H1 (cell line): ENCODE results near the gene NFKBIE. TPM values are rescaled to one million over a fixed set of nuclear protein-coding genes. Genes with fewer than 3 reads are reported as not detected.

ENCODE experiments used
- CTCF ChIA-PET: fragments of 300-600 bp; sonication (Branson Sonifier 250); formaldehyde crosslinking; loops from one replicate; lab custom pipeline; 2021; ENCODE audit not compliant: partially characterized antibody; lab: Charles Lee
- POLR2A ChIA-PET: fragments of 300-600 bp; sonication (Branson Sonifier 250); formaldehyde crosslinking; loops from one replicate; lab custom pipeline; 2021; ENCODE audit warnings: inconsistent platforms; ENCODE audit not compliant: partially characterized antibody; lab: Charles Lee
- DNase-seq, 2 experiments: peaks; one replicate each; pipeline versions ENCODE4 v3.0.0 to v3.0.0-alpha.2; 2010 to 2022; ENCODE audit warnings: low spot score in 2 of 2, low read depth in 1 of 2, mixed read lengths in 1 of 2
- FAIRE-seq: peaks from 2 replicates; lab custom pipeline; 2011; peaks lifted over from hg19 to GRCh38; lab: Jason Lieb, UNC
- H2AFZ ChIP-seq: 2 replicates; pipeline ENCODE4 v1.8.1; 2012; ENCODE audit warnings: low read length, inconsistent platforms
- H2AK5ac ChIP-seq: 2 replicates; pipeline ENCODE4 v1.6.1; 2013; ENCODE audit warnings: low read depth, low read length
- H2BK120ac ChIP-seq: replicated peaks from 2 replicates; pipeline ENCODE3; 2013; ENCODE audit warnings: low read depth, low read length, inconsistent platforms
- H2BK12ac ChIP-seq: 2 replicates; pipeline ENCODE4 v1.6.1; 2013; ENCODE audit warnings: low read depth, low read length
- H2BK15ac ChIP-seq: 2 replicates; pipeline ENCODE4 v1.6.1; 2013; ENCODE audit warnings: low read length
- H2BK20ac ChIP-seq: 2 replicates; pipeline ENCODE4 v1.6.1; 2013; ENCODE audit warnings: low read length
- H2BK5ac ChIP-seq: 2 replicates; pipeline ENCODE4 v1.6.1; 2013; ENCODE audit warnings: low read depth, low read length
- H3K14ac ChIP-seq: 2 replicates; pipeline ENCODE4 v1.6.1; 2013; ENCODE audit warnings: inconsistent platforms; ENCODE audit not compliant: insufficient read length
- H3K18ac ChIP-seq: 2 replicates; pipeline ENCODE4 v1.6.1; 2013; ENCODE audit warnings: low read length; ENCODE audit errors: extremely low read depth
- H3K23ac ChIP-seq: 2 replicates; pipeline ENCODE4 v1.6.1; 2013; ENCODE audit warnings: inconsistent platforms; ENCODE audit not compliant: insufficient read length
- H3K23me2 ChIP-seq: 2 replicates; pipeline ENCODE4 v1.6.1; 2013; ENCODE audit warnings: low read depth, low read length
- H3K27ac ChIP-seq: 2 replicates; pipeline ENCODE4 v1.6.1; 2011; ENCODE audit warnings: low read depth, low read length, inconsistent platforms
- H3K27me3 ChIP-seq, 4 experiments: replicated peaks in 1 of 4; 1 replicate in 1 of 4; 2 replicates in 3 of 4; pipeline versions ENCODE4 v1.6.1 to v1.8.1; 2011 to 2013; ENCODE audit warnings: low read length in 3 of 4, mild to moderate bottlenecking in 3 of 4, inconsistent platforms in 2 of 4, mixed read lengths in 2 of 4, moderate library complexity in 1 of 4; ENCODE audit not compliant: control insufficient read depth in 3 of 4, insufficient read depth in 3 of 4; ENCODE audit errors: extremely low read depth in 1 of 4
- H3K36me3 ChIP-seq, 4 experiments: 2 replicates each; pipeline versions ENCODE4 v1.6.1 to v1.8.1; 2011 to 2013; ENCODE audit warnings: mild to moderate bottlenecking in 4 of 4, low read length in 3 of 4, moderate library complexity in 2 of 4, control low read depth in 1 of 4, inconsistent platforms in 1 of 4; ENCODE audit not compliant: insufficient read depth in 4 of 4, control insufficient read depth in 2 of 4
- H3K4ac ChIP-seq: replicated peaks from 2 replicates; pipeline ENCODE3; 2013; ENCODE audit warnings: low read length, low read depth, mixed read lengths, inconsistent platforms; ENCODE audit not compliant: insufficient read length
- H3K4me1 ChIP-seq, 4 experiments: replicated peaks in 1 of 4; 1 replicate in 1 of 4; 2 replicates in 3 of 4; pipeline versions ENCODE4 v1.6.1 to v1.8.1; 2011 to 2013; ENCODE audit warnings: low read length in 3 of 4, inconsistent platforms in 2 of 4, mixed read lengths in 1 of 4; ENCODE audit not compliant: insufficient read depth in 4 of 4, control insufficient read depth in 3 of 4
- H3K4me2 ChIP-seq, 2 experiments: 2 replicates each; pipeline versions ENCODE4 v1.6.1 to v1.8.1; 2011 to 2013; ENCODE audit warnings: low read depth in 2 of 2, low read length in 2 of 2, control low read depth in 1 of 2, inconsistent platforms in 1 of 2, mild to moderate bottlenecking in 1 of 2; ENCODE audit not compliant: insufficient read depth in 1 of 2
- H3K4me3 ChIP-seq, 4 experiments: fragments of 200-600, 300-600 bp in 1 of 4; sonication (generic), shearing (Covaris generic), sonication (Bioruptor Twin) in 1 of 4; 2 replicates each; pipeline versions ENCODE4 v1.5.1 to v1.8.1; 2011 to 2016; ENCODE audit warnings: low read length in 4 of 4, low read depth in 3 of 4, control low read depth in 2 of 4, inconsistent platforms in 2 of 4, mild to moderate bottlenecking in 2 of 4, mixed read lengths in 1 of 4, moderate library complexity in 1 of 4; ENCODE audit not compliant: insufficient read depth in 2 of 4; ENCODE audit errors: extremely low read depth in 1 of 4
- H3K56ac ChIP-seq: replicated peaks from 2 replicates; pipeline ENCODE3; 2013; ENCODE audit warnings: low read depth, mild to moderate bottlenecking, mixed read lengths, low read length, inconsistent platforms; ENCODE audit not compliant: insufficient read length
- H3K79me1 ChIP-seq: 2 replicates; pipeline ENCODE4 v1.6.1; 2013; ENCODE audit warnings: low read depth, low read length, control low read depth
- H3K79me2 ChIP-seq, 2 experiments: 2 replicates each; pipeline versions ENCODE4 v1.6.1 to v1.8.1; 2012 to 2013; ENCODE audit warnings: low read length in 2 of 2, mild to moderate bottlenecking in 2 of 2, inconsistent platforms in 1 of 2; ENCODE audit not compliant: insufficient read depth in 2 of 2, control insufficient read depth in 1 of 2
- H3K9ac ChIP-seq, 4 experiments: replicated peaks in 1 of 4; 1 replicate in 1 of 4; 2 replicates in 3 of 4; pipeline versions ENCODE4 v1.6.1 to v1.8.1; 2011 to 2013; ENCODE audit warnings: low read depth in 3 of 4, low read length in 3 of 4, control low read depth in 2 of 4, mild to moderate bottlenecking in 2 of 4, moderate library complexity in 2 of 4, inconsistent platforms in 1 of 4; ENCODE audit errors: extremely low read depth in 1 of 4
- H3K9me3 ChIP-seq, 2 experiments: 2 replicates each; pipeline versions ENCODE4 v1.6.1 to v1.8.1; 2012 to 2013; ENCODE audit warnings: mild to moderate bottlenecking in 2 of 2, moderate library complexity in 2 of 2, control low read depth in 1 of 2, inconsistent platforms in 1 of 2, low read depth in 1 of 2, low read length in 1 of 2, mixed read lengths in 1 of 2; ENCODE audit not compliant: insufficient read depth in 2 of 2
- H4K20me1 ChIP-seq, 2 experiments: replicated peaks in 1 of 2; 2 replicates each; pipeline versions ENCODE3 to v1.8.1; 2011 to 2013; ENCODE audit warnings: inconsistent platforms in 2 of 2, low read length in 2 of 2, mild to moderate bottlenecking in 1 of 2; ENCODE audit not compliant: insufficient read depth in 2 of 2, control insufficient read depth in 1 of 2
- H4K5ac ChIP-seq: 2 replicates; pipeline ENCODE4 v1.6.1; 2013; ENCODE audit warnings: low read length, low read depth, mixed read lengths, inconsistent platforms; ENCODE audit not compliant: insufficient read length
- H4K8ac ChIP-seq: 2 replicates; pipeline ENCODE4 v1.8.0; 2013; ENCODE audit warnings: mild to moderate bottlenecking, moderate library complexity, low read length, inconsistent platforms; ENCODE audit not compliant: insufficient read depth; ENCODE audit errors: extremely low read depth
- H4K91ac ChIP-seq: replicated peaks from 2 replicates; pipeline ENCODE3; 2013; ENCODE audit warnings: low read length, mixed read lengths, inconsistent platforms; ENCODE audit not compliant: insufficient read length
- BACH1 ChIP-seq: IDR thresholded peaks from 2 replicates; pipeline ENCODE4 v1.6.1; 2012; ENCODE audit warnings: low read length, improper control_type of control experiment
- EP300 ChIP-seq, 2 experiments: IDR thresholded peaks; 1 replicate in 1 of 2; 2 replicates in 1 of 2; pipeline ENCODE4 v1.6.1; 2011 to 2012; ENCODE audit warnings: low read depth in 2 of 2, low read length in 2 of 2, mild to moderate bottlenecking in 2 of 2, borderline replicate concordance in 1 of 2, inconsistent platforms in 1 of 2, moderate library complexity in 1 of 2
- FOSL1 ChIP-seq: IDR thresholded peaks from 2 replicates; pipeline ENCODE4 v1.6.1; 2011; ENCODE audit warnings: mild to moderate bottlenecking, low read depth, low read length, moderate library complexity; ENCODE audit not compliant: insufficient read depth
- MAFK ChIP-seq: IDR thresholded peaks from 2 replicates; pipeline ENCODE4 v1.6.1; 2012; ENCODE audit warnings: low read depth, mild to moderate bottlenecking, improper control_type of control experiment, low read length
- SIN3A ChIP-seq, 2 experiments: IDR thresholded peaks in 1 of 2; conservative IDR thresholded peaks in 1 of 2; 2 replicates each; pipeline ENCODE4 v1.6.1; 2011 to 2012; ENCODE audit warnings: low read length in 2 of 2, improper control_type of control experiment in 1 of 2, low read depth in 1 of 2, mild to moderate bottlenecking in 1 of 2
- SP1 ChIP-seq: IDR thresholded peaks from 2 replicates; pipeline ENCODE4 v1.6.1; 2011; ENCODE audit warnings: low read depth, low read length
- WGBS, 2 experiments: shearing (Covaris generic) in 1 of 2; methylation state at CpG; one replicate each; pipeline versions ENCODE4 v1.1.6 to v1.1.7; 2013 to 2015; ENCODE audit warnings: low lambda C conversion rate in 2 of 2, mixed read lengths in 2 of 2, inconsistent platforms in 1 of 2, low coverage in 1 of 2, missing lambda C conversion rate in 1 of 2; ENCODE audit not compliant: insufficient replicate concordance in 2 of 2, insufficient coverage in 1 of 2, insufficient read length in 1 of 2; ENCODE audit errors: extremely low coverage in 1 of 2, missing lambda C conversion rate in 1 of 2; 5-methylcytosine and 5-hydroxymethylcytosine counted together
- polyA plus RNA-seq, 7 experiments: library from polyadenylated mRNA; depleted of rRNA in 3 of 7; stranded (reverse) in 5 of 7; unstranded in 2 of 7; fragments of >200 nt in 5 of 7; fragments of 200-250 nt in 2 of 7; gene quantifications; 1 replicate in 5 of 7; 2 replicates in 1 of 7; 4 replicates in 1 of 7; pipeline versions ENCODE4 v1.2.1 to v1.2.3, GENCODE V29; 2011 to 2013; ENCODE audit warnings: missing spikeins in 2 of 7, mixed read lengths in 2 of 7
- total RNA-seq: library from RNA; stranded (reverse); fragmentation: NEBNext Ultra II Directional; extraction: Animal tissue kit (Norgen Biotek cat#: 25700); gene quantifications from 2 replicates; pipeline ENCODE4 v1.2.1, GENCODE V29; 2021

The NFKBIE gene
- total and polyA plus RNA-seq, 2 of the 8 experiments (the other 6 are each of a cell fraction or from before 2014, with no cell fraction given): 13.5 to 19.2 TPM

DNA sequence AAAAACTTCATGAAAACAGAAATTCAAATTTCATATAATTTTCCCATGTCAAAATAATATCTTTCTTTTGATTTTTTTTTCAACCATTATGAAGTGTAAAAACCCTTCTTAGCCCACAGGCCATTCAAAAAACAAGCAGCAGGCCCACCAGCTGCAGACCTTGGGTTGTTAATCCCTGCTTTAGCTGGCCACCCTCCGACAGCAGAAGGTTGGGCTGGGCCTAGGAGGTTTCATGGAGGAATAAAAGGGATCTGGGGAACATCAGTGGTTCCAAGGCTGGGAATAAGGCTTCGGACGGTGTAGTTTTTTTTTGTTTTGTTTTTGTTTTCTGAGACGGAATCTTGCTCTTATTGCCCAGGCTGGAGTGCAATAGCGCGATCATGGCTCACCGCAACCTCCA lies 22.0 kb downstream of the NFKBIE start:
- no peak overlapping the region for H3K18ac ChIP-seq
- H3K23ac ChIP-seq: no peak overlapping the region
- no peak for FAIRE-seq
- DNase-seq: no peak
- TF ChIP-seq FOSL1 (no peak), SIN3A (conservative IDR thresholded peaks at IDR 0.05 in 1 of 2, IDR thresholded peaks at IDR 0.05 in 1 of 2; ENCODE audit: low read depth in 1 of 2, low read length in 2 of 2) (no peak), EP300 (IDR thresholded peaks at IDR 0.05; ENCODE audit: borderline replicate concordance in 1 of 2, low read depth in 2 of 2, low read length in 2 of 2) (no peak), SP1 (no peak), MAFK (no peak), BACH1 (no peak)
- no peaks in the 10 kb centered on the region for H3K79me1 ChIP-seq
- H3K36me3 ChIP-seq: peaks cover under 1 to 5% (median 1%) of the 10 kb centered on the region in 4 experiments; a peak in 3 of 8 replicates
- H2AK5ac ChIP-seq: no peak overlapping the region
- no peak overlapping the region for H4K91ac ChIP-seq
- no peaks in the 10 kb centered on the region; a peak in 1 of 7 replicates for H3K27me3 ChIP-seq
- no peak overlapping the region for H3K56ac ChIP-seq
- CTCF ChIA-PET: interaction anchor here (0.5 to 8.1 kb wide), 11 partner anchors 8 to 1721 kb away, joined by 3 to 102 read pairs (median 5); partner anchors contain the start of gene SLC29A1
- peaks cover 6 to 10% (median 8%) of the 10 kb centered on the region in 4 experiments for H3K4me1 ChIP-seq
- no peaks in the 10 kb centered on the region for H3K9me3 ChIP-seq
- no peak overlapping the region for H4K8ac ChIP-seq
- no peak overlapping the region for H2BK15ac ChIP-seq
- no peak overlapping the region for H3K14ac ChIP-seq
- POLR2A ChIA-PET: interaction anchor here (0.6 to 18.9 kb wide), 10 partner anchors 14 to 143 kb away, joined by 3 to 581 read pairs (median 5); partner anchors contain the start of genes MYMX, SLC29A1 and SLC35B2
- peaks cover 14 to 15% of the 10 kb centered on the region in 2 experiments for H3K79me2 ChIP-seq
- H2BK120ac ChIP-seq: no peak overlapping the region
- no peak overlapping the region for H3K4ac ChIP-seq
- 100% methylated on average over 7 of the region's 7 CpGs; no CpG with 5 or more reads in 1 of the 2 experiments for WGBS, 2 experiments
- H2BK20ac ChIP-seq: no peak overlapping the region
- H3K4me3 ChIP-seq: no peak overlapping the region
- H2AFZ ChIP-seq: no peak overlapping the region
- no peak overlapping the region for H4K5ac ChIP-seq
- no peak overlapping the region for H3K9ac ChIP-seq
- no peak overlapping the region for H2BK5ac ChIP-seq
- H2BK12ac ChIP-seq: no peak overlapping the region
- H4K20me1 ChIP-seq: peaks cover 9 to 11% of the 10 kb centered on the region in 2 experiments
- no peak overlapping the region for H3K27ac ChIP-seq
- H3K4me2 ChIP-seq: no peak overlapping the region
- H3K23me2 ChIP-seq: peaks cover 7% of the 10 kb centered on the region
